Left ventricle myocardium superior (tissue), 1 donor: Measurements from ENCODE around the gene CCL15. TPM values are rescaled to one million over a fixed set of nuclear protein-coding genes. Genes with fewer than 3 reads are reported as not detected.
A peak's percentile ranks its signal among the peaks of the same experiment; 100 is the strongest.
"Not testable (repeated sequence)": the region's sequence is repeated elsewhere in the genome, so short reads cannot be mapped to it uniquely, and the experiment has no call there.

Experiments
- ATAC-seq: fragments of 200-7000 bp; cut with Tn5 transposase; one replicate; pipeline ENCODE4 v1.9.1; 2020; ENCODE audit warnings: mild to moderate bottlenecking, moderate library complexity
- DNase-seq: peaks from one replicate; pipeline ENCODE4 v3.0.0-alpha.2; 2020
- intact Hi-C: fragments of 100-400 bp; cut with micrococcal nuclease; formaldehyde crosslinking; loops from one replicate; pipeline ENCODE4 v1.11.0; 2022
- total RNA-seq: library from RNA; stranded (reverse); fragmentation: NEBNext Ultra II Directional; extraction: Animal tissue kit (Norgen Biotek cat#: 25700); gene quantifications from one replicate; pipeline ENCODE4 v1.2.1, GENCODE V29; 2021
- donor health status: DM: no; HTN: yes; CAD: no; lungs with severe emphysema.

Gene CCL15
- total RNA-seq, 1 donor from 2014 or later: not detected

- intact Hi-C loops: no loop called here
- ATAC-seq (no peak), DNase-seq (no peak)
Observed at GRCh38 chr17:35998756-35999155, 2.6 kb downstream of the CCL15 start.

- DNase-seq (no peak), ATAC-seq (no peak)
- intact Hi-C loops: no loop called here
Observed at GRCh38 chr17:35998018-35998545, 3.3 kb downstream of the CCL15 start.

- intact Hi-C loops, DNase-seq, ATAC-seq: not testable (repeated sequence)
Observed at GRCh38 chr17:35995346-35995745, 6.0 kb downstream of the CCL15 start.

GRCh38 chr17:35991075-35991474 is 10.3 kb downstream of the CCL15 start:
- ATAC-seq (no peak), DNase-seq (no peak)
- intact Hi-C loops: no loop called here

- intact Hi-C loops: no loop called here
- DNase-seq (no peak), ATAC-seq (no peak)
Observed at GRCh38 chr17:35988164-35988563, 13.2 kb downstream of the CCL15 start.

GRCh38 chr17:35986643-35987042 is 14.7 kb downstream of the CCL15 start, which contains the start of gene CCL14:
TSS of gene CCL14 (minus strand) at chr17:35986729. CDS start at chr17:35986649, 80 bp downstream.
- intact Hi-C loops: no loop called here
- ATAC-seq (peak; percentile 38), DNase-seq (no peak)

- no peak for DNase-seq
- no peak for ATAC-seq
- intact Hi-C loops: no loop called here
Observed at GRCh38 chr17:35984140-35984539, 17.2 kb downstream of the CCL15 start.

- intact Hi-C loops: no loop called here
- ATAC-seq: no peak
- DNase-seq: no peak
Observed at GRCh38 chr17:35982409-35983191, 18.8 kb downstream of the CCL15 start.

- DNase-seq (no peak), ATAC-seq (no peak)
- intact Hi-C loops: no loop called here
Observed at GRCh38 chr17:35981908-35982330, 19.4 kb downstream of the CCL15 start.

- intact Hi-C loops: no loop called here
- ATAC-seq (no peak), DNase-seq (no peak)
Observed at GRCh38 chr17:35981246-35981645, 20.1 kb downstream of the CCL15 start, which contains the start of gene CCL16. TSS of gene CCL16 (minus strand) at chr17:35981497. CDS start at chr17:35981420, 77 bp downstream.

- ATAC-seq: no peak
- intact Hi-C loops: loop anchor here (10.0 kb wide), 2 partner anchors 96 to 496 kb away; no protein-coding TSS in a partner anchor
Observed at GRCh38 chr17:35978346-35978745, 23.0 kb downstream of the CCL15 start.

GRCh38 chr17:35977509-35977908 is 23.8 kb downstream of the CCL15 start:
- ATAC-seq (no peak), DNase-seq (no peak)
- intact Hi-C loops: loop anchor here (10.0 kb wide), 2 partner anchors 97 to 497 kb away; no protein-coding TSS in a partner anchor

More at GRCh38 chr17:35978346-35978745, 23.0 kb downstream of the CCL15 start:
- no peak for DNase-seq

GRCh38 chr17:35973333-35974260 is 27.8 kb downstream of the CCL15 start:
- intact Hi-C loops: loop anchor here (10.0 kb wide), 2 partner anchors 101 to 501 kb away; no protein-coding TSS in a partner anchor
- ATAC-seq (peak; percentile 46), DNase-seq (no peak)

- ATAC-seq (no peak), DNase-seq (no peak)
- intact Hi-C loops: loop anchor here (10.0 kb wide), 2 partner anchors 102 to 502 kb away; no protein-coding TSS in a partner anchor
Observed at GRCh38 chr17:35972945-35973332, 28.4 kb downstream of the CCL15 start.

- intact Hi-C loops: loop anchor here (10.0 kb wide), 2 partner anchors 102 to 502 kb away; no protein-coding TSS in a partner anchor
- no peak for DNase-seq
- no peak for ATAC-seq
Observed at GRCh38 chr17:35972535-35972934, 28.8 kb downstream of the CCL15 start.

GRCh38 chr17:35972066-35972465 is 29.3 kb downstream of the CCL15 start:
- intact Hi-C loops: loop anchor here (10.0 kb wide), 2 partner anchors 103 to 503 kb away; no protein-coding TSS in a partner anchor
- DNase-seq (no peak), ATAC-seq (no peak)

- peak; percentile 69 for DNase-seq
- intact Hi-C loops: loop anchor here (10.0 kb wide), 3 partner anchors 105 to 505 kb away; no protein-coding TSS in a partner anchor
- peak; percentile 79 for ATAC-seq
Observed at GRCh38 chr17:35969558-35970380, 31.6 kb downstream of the CCL15 start.

GRCh38 chr17:35968520-35969054 is 32.8 kb downstream of the CCL15 start:
- intact Hi-C loops: loop anchor here (10.0 kb wide), 1 partner anchor 176 kb away; no protein-coding TSS in a partner anchor
- no peak for DNase-seq
- no peak for ATAC-seq
